ENCODE data around the gene PRELID3B.
"Not testable (repeated sequence)": the region's sequence is repeated elsewhere in the genome, so short reads cannot be mapped to it uniquely, and the experiment has no call there.

Gene PRELID3B

GRCh38 chr20:59047938-59048680, 5.5 kb upstream of the PRELID3B start:
- no peak for FAIRE-seq

GRCh38 chr20:59046862-59047261, 4.3 kb upstream of the PRELID3B start:
- FAIRE-seq = no peak

- FAIRE-seq = no peak
These were observed 2.2 kb upstream of the PRELID3B start for GRCh38 chr20:59044796-59045195.

GRCh38 chr20:59044295-59044694, 1.7 kb upstream of the PRELID3B start:
- no peak for FAIRE-seq

GRCh38 chr20:59043698-59044097, 1.1 kb upstream of the PRELID3B start:
- FAIRE-seq = no peak

- no peak for FAIRE-seq
These were observed 428 bp upstream of the PRELID3B start for GRCh38 chr20:59042796-59043631.

GRCh38 chr20:59041487-59041886, 1.1 kb downstream of the PRELID3B start:
- FAIRE-seq = not testable (repeated sequence)

- FAIRE-seq = no peak
These were observed 1.9 kb downstream of the PRELID3B start for GRCh38 chr20:59040667-59041066.

- no peak for FAIRE-seq
These were observed 3.4 kb downstream of the PRELID3B start for GRCh38 chr20:59039233-59039632.

- FAIRE-seq = no peak
These were observed 5.2 kb downstream of the PRELID3B start for GRCh38 chr20:59037386-59037785.

- FAIRE-seq = no peak
These were observed 7.2 kb downstream of the PRELID3B start for GRCh38 chr20:59035381-59035780.

- no peak for FAIRE-seq
These were observed 8.9 kb downstream of the PRELID3B start for GRCh38 chr20:59033616-59034165.

- peak; percentile 33 for FAIRE-seq
These were observed 9.5 kb downstream of the PRELID3B start for GRCh38 chr20:59033093-59033492.

GRCh38 chr20:59032713-59033059, 9.9 kb downstream of the PRELID3B start:
- FAIRE-seq = no peak

- no peak for FAIRE-seq
These were observed 10.4 kb downstream of the PRELID3B start, which contains the start of gene ATP5F1E for GRCh38 chr20:59032023-59032712. ATP5F1E (minus strand) TSS chr20:59032335; CDS start chr20:59032251, 84 bp downstream.

- no peak for FAIRE-seq
These were observed 11.0 kb downstream of the PRELID3B start for GRCh38 chr20:59031564-59032022.

- no peak for FAIRE-seq
These were observed 11.5 kb downstream of the PRELID3B start for GRCh38 chr20:59030911-59031563.

GRCh38 chr20:59028812-59029211, 13.8 kb downstream of the PRELID3B start:
- FAIRE-seq = peak; percentile 36

- no peak for FAIRE-seq
These were observed 14.8 kb downstream of the PRELID3B start for GRCh38 chr20:59027741-59028320.

- FAIRE-seq = no peak
These were observed 15.5 kb downstream of the PRELID3B start for GRCh38 chr20:59026904-59027740.

GRCh38 chr20:59025511-59025910, 17.1 kb downstream of the PRELID3B start:
- FAIRE-seq = no peak
